Dermis microvascular lymphatic vessel endothelial cell (primary cell): ENCODE measurements around the gene PBX1. TPM values are rescaled to one million over a fixed set of nuclear protein-coding genes. Genes with fewer than 3 reads are reported as not detected.
"Not testable (repeated sequence)": the region's sequence is repeated elsewhere in the genome, so short reads cannot be mapped to it uniquely, and the experiment has no call there.

Source experiments
- DNase-seq, 2 donors: peaks; one replicate each; pipeline versions ENCODE4 v3.0.0 to v3.0.0-alpha.2; 2010; ENCODE audit warnings: low read depth in 2 of 2
- total RNA-seq: library from RNA; depleted of rRNA; stranded (reverse); fragments of >200 nt; gene quantifications from 2 replicates; pipeline ENCODE4 v1.2.1, GENCODE V29; 2014

PBX1 gene
- 0.39 and 1.0 TPM in 2 replicates for total RNA-seq

DNA sequence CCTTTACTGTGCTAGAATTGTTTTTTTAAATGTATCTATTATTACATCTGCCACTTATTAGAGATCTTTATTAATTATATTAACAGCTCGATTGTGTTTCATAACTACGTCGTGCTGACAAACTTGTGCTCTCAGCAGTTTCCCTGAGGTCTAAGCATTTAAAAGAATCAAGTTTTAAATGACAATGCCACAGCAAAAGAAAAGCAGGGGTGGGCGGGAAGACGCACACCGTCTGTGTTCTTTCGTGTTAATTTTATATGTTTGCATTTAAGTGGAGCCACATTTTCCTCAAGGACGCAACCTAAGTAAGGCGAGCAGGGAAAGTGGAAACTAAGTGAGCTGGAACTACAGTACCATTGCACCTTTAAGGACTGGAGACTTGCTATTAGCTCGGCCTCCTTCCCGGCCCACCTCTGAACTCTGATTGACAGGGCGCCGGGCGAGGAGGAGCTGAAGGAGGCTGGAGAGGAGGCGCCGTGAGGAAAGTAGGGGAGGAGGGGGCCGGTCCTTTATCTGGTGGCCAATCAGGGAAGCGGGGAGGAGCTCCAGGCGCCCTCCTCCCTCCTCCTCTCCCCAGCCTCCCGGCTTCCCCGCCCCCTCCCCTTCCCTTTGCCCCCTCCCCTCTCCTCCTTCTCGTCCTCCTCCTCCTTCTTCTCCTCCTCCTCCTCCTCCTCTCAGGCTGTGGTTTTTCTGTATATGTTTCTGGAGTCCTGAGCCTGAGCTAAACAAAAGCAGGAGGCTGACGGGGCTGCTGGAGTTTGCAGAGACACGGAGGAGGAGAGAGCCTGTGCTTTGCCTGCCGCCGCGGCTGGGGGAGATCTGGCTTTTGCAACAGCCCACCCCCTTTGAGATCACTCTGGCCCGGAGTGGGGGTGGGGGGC lies at the start of gene PBX1:
TSS of gene PBX1 (plus strand) at position 724 of the 881 bp plus-strand sequence.
- peak; percentile 2 to 92 for DNase-seq

DNA sequence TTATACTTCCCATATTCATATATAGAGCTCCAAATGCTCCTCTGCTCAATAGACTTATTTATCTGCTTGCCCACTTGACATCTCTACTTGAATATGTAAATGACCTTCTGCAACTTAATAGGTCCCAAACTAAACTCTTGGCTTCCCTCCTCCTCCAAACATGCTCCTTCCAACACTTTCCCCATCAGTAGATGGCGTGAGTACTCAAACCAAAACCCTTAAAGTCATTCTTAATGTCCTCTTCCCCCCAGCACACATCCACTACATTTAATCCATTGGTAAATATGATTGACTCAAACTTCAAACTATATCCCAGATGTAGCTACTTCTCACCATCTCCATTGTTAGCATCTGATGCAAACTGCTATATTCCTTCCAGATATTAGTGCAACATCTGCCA lies 48.5 kb upstream of the PBX1 start:
- no peak for DNase-seq

DNA sequence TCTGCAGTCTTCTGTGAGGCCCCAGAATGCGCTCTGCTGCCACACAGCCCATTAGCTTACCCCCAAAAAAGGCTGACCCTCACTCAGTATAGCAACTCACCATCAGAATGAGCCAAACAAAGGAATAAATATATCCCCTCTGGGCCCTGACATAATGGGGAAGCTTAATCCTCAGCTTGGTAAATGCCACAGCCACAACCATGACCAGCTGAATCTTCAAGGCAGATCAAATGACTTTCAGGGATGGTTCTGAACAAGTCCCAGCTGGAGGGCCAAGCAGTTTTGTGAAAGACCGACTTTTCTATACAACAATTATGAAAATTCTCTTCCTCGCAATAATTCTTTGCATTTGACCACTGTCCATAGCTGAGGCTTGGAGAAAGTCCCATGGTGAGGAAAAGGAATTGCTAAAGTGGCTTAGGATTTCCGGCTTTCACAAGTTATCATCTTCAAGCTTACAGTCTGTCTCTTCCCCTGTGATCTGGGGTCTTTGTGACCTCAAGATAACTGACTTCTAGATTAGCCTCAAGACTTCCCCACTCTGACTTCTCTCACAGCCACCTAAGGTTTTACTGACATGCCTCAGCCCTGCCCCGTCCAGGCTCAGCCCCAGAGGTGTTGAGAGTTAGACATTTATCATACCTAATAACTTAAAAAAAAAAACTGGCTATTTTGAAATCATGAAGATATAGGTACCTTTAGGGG lies 47.8 kb upstream of the PBX1 start:
- DNase-seq, result no peak

DNA sequence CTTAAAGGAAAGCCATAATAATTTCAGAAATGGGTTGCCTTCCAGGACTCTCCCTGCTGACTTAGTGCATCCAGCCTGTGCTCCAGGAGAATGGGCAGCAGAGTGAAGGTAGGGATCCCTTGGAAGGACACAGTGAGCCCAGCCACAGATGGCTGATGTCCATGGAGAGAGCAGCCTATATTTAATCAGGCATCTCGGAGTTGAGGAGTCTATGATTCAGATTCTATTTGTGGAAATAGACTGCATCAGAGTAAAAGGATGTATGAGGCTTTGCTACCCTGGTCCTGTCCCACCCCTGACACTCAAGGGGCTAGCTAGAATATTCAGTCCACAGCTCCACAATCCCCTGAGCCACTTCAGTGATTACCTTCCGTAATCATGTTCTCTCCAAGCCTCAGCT lies 43.8 kb upstream of the PBX1 start:
- DNase-seq, result no peak

DNA sequence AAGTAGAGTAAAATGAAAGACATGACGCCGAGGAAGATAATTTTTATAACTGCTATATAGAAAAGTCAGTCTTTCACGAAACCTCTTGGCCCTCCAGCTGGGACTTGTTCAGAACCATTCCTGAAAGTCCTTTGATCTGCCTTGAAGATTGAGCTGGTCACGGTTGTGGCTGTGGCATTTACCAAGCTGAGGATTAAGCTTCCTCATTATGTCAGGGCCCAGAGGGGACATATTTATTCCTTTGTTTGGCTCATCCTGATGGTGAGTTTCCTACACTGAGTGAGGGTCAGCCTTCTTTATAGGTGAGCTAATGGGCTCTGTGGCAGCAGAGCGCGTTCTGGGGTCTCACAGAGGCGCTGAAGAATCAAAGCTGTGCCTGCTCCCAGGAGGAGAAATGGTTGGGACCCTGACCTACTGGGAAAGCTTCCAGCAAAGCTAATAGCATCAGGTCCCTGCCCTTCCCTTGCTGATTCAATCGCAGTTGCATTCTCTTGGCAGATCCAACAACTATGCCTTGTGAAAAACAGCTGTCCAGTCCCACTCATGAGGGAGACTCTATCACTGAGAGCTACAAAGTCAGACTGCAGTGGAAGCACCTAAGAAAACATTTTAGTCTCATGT lies 43.2 kb upstream of the PBX1 start:
- no peak for DNase-seq

DNA sequence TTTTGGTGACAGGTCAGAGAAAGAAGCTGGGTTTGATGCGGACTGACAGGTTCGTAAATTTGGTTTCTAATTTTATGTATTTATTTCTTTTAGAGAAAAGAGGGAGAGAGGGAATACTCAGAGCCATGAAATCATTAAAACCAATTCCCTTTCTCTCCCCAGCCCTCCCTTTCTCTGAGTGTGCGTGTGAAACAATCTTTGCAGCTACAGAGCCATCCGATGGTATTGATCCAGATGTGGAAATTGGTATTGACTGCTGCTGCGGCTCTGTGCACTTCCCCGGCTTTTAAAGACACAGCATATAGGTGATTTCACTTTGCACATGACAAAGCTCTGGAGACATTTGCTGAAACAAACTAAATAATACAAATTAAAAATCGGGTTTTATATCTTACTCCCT lies 42.4 kb upstream of the PBX1 start:
- no peak for DNase-seq

DNA sequence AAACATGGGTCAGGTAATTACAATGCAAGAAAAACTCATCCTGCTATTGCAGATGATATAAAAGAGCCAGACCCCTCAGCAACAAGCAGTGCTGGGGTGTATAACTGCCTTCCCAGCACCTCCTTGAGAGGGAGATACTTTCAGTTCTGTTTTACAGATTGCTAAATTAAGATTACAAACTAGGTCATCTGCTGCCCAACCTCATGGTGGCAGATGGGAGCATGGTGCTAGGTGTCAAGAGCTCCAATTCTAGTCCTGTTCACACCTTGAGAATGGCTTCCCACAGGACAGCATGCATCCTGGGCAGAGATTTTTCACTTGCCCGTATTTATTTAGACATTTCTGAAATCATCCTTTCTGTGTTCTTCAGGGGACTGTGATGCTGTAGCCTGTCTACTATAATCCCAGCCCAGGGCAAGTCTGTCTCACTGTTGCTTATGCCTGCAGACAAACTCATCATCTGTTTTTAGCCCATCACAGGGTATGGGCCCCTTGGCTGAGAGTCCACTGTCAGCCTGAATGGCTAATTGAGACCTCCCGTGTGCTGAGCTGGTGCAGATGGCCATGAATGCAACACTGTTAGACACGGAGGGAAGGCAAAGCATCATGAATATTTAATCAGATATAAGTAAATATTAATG lies 40.2 kb upstream of the PBX1 start:
- no peak for DNase-seq

DNA sequence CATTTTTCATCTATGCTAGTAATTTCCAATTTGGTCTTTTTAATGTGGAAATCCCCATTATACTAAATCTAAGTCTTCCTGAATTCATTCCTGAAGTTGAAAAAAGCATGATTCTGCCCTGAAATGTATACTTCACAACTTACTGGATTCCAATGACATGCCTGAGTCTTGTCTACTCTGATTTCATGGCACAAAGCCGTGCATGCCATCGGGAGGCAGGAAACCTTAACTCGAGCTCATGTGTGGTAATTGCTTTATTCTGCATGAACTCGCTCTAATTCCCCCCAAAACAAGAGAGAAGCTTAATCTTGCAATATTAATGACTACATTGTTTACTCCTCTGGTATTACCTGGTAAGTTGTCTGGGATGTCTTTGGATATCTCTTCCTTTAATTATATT lies 39.6 kb upstream of the PBX1 start:
- no peak for DNase-seq

DNA sequence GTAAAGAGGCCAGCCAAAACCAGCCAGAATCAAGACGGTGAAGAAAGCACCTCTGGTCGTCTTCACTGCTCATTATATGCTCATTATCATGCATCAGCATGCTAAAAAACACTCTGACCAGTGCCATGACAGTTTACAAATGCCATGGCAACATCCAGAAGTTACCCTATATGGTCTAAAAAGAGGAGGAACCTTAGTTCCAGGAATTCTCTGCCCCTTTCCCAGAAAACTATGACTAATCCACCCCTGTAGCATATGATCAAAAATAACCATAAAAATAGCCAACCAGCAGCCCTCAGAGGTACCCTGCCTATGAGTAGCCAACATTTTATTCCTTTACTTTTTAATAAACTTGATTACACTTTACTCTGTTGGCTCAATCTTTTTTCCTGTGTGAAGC lies 34.2 kb upstream of the PBX1 start:
- no peak for DNase-seq

DNA sequence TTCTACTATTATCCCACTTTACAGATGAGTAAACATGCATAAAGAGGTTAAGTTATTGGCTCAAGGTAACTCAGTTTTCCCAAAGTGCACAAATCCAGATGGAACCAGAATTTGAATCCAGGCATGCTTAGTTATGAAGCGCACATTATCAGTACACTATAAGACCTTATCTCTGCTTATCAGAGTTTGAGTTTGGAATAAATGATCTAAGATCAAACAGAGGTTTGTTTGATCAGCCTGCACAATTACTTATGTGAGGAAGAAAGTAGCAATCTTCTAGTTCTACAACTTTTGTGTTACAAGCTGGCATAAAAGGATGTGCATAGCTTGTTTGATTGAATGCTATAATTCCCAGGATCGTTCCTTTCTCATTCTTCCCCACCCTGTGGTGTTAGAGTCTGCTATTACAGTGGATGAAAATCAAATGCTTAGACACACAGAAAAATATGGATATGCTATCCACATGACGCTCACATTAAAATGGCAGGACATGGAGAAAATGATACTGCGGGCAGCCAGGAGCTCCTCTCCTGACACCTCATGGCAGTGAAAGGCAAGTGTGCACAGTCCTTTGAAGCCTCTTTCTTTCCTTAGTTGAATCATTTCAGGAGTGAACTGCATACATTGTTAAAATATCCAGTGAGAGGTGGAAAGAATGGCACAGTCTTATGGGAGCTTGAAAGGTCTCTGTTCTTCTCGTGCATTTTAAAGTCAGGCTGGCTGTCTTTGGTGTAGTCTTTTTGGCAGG lies 23.9 kb upstream of the PBX1 start:
- no peak for DNase-seq

DNA sequence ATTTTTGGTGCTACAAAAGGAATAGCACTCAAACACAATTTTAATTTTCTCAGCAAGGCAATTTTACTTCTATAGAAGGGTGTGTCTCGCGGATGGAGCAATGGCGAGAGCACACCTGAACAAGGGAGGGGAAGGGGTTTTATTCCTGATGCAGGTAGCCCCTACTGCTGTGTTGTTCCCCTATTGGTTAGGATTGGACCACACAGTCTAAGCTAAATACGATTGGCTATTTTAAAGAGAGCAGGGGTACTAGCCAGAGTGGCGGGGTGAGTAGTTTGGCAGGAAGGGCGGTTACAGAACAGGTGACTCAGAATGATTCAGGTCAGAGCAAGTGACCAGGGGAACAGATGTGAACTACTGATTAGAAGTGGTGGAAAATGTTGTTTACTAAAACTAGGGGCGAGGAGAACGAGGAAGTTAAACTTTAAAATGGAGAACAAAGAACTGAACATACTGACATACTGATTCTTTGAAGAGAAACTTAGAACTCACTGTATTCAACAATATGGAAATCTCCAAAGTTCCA lies 6.5 kb upstream of the PBX1 start:
- not testable (repeated sequence) for DNase-seq

DNA sequence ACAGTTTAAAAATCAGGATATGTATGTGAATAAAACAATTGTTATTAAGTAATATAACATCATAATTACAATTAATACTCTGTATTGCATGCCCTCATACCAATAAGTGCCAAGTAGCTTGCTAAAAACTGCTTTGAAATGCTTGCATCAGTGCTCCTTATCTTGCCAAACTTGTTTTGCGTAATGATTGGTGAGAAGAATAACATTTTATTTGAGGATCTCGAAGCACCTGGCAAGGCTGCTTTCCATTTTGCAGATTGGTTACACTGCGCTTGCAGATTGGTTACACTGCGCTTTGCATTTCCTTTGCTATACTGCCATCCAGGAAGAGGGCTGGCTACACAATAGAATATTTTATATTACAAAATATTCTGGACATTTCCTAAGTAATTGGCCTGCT lies 1.7 kb upstream of the PBX1 start:
- no peak for DNase-seq

DNA sequence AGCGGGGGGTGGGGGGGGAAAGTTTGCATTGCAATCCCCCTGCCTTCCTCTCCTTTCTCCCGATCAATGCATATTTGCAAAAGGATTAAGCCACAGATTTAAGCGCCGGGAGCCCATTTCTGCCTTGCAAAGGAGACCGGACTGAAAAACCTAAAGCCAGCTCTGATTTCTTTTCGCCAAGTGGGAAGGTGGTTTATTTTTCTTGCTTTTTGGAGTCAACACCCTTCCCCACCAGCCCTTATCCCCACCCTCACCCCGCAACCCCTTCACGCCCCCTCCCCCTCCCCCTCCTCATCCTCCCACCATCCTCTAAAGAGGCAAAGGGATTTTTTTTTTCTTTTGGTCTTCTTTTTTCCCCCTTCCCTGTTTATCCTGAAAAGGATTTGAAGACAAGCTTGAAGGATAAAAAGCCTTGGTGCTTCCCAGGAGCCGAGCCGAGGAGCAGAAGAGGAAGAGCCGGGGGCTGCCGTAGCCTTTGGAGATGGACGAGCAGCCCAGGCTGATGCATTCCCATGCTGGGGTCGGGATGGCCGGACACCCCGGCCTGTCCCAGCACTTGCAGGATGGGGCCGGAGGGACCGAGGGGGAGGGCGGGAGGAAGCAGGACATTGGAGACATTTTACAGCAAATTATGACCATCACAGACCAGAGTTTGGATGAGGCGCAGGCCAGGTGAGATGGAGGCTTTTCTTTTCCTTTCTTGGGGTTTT lies 513 bp downstream of the PBX1 start:
- DNase-seq, result peak in 1 of 2 donors; percentile 18

DNA sequence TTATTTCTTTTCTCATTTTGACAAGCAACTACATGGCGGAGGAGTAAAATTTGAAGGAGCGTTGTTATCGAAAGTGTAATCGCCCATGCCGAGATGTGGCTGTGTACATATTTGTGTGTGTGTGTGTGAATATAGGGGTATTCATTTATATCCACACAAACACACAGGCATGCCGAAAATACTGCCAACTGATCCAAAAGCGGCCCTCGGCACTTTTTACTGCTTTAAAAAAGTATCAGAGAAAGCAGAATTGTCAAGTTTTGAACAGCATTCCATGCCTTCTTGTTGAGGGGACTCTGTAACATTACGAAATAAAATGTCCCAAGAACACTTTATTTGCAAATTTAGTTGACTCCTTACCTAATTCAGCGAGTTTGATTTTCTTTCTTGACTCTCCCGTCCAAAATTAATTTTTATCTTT lies 1.1 kb downstream of the PBX1 start:
- DNase-seq, result no peak

DNA sequence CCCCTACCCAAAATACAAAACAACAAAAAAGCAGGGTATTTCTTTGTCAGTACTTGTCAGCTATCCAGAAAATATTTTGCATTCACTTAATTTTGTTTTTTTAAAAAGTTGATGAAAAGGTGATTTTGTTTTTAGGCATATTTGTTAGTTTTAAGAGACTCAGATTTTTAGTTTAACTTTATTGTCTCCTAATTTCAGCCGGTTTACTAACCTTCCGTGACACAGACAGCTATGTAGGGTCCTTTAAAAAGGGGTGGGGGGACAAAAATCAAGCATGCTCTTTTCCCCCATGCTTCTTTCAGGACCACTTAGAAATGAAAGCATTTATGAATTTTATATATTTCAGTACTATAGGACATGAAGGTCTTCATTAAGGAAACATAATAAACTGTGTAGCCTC lies 1.6 kb downstream of the PBX1 start:
- no peak for DNase-seq

DNA sequence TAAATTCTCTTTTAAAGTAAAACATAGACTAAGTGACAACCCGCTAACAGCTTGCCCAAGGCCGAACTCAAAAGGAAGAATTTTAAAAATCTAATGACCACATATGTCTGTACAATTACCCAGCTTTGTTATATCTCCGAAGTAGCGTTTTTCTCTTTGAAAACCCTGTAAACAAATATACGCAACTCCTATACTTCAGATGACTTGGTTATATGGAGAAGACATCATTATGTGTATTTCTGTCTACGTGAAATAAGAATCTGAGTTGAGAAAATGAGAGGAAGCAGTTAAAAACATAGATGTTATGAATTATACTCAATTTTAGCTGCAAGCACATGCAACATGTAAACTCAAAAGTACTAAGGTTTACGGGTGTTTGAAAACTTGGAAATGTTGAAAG lies 2.0 kb downstream of the PBX1 start:
- no peak for DNase-seq

DNA sequence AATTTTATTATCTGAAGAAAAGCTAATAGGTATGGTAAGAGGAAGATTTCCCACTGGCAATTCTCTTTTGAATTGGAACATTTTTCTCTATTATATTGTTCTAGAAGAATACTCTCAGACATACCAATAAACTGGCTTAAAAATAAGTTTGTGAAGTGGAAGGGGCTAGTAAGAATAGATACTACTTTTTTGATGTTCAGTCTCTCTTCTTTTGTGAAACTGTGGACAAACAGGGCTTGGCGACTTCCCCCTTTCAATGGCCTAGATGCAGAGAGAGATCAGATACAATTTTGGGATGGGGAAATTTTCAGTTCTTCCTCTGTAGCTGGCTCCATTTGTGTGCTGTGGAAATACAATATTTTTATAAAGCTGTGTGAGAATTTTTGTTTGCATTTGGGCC lies 2.5 kb downstream of the PBX1 start:
- no peak for DNase-seq

DNA sequence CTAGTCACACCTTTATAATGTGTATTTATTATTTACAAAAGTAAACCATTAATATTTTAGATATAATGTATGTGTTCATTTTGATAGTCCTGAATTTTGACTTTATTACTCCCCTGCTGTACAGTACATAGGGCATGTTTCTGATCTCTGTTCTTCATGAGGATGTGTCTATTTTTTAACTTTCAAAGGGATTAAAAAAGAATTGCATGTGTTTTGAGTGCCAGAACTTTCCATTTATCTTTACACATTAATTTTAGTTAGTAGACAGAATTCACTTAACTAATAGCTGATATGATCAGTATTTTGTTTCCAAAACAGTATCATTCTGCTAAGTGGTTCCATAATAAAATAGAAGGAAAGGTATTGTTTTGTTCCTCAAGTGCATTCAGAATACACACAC lies 3.1 kb downstream of the PBX1 start:
- no peak for DNase-seq

DNA sequence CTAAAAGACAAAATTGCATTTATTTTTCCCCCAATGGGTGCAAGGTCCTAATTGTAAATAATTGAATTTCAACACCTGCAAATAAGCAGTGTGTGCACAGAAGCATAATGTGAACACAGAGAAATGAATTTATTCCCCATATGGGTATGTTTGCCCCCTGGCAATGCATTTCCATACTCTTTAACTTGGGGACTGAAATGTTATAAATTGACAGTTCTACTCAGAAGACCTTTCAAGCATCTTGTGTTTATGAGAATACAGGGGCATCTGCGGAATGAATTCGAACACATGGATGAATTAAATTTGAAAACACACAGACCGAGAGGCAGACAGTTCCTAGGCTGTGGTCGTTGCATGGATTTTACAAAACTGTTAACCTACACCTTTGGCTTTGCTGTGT lies 3.5 kb downstream of the PBX1 start:
- no peak for DNase-seq

DNA sequence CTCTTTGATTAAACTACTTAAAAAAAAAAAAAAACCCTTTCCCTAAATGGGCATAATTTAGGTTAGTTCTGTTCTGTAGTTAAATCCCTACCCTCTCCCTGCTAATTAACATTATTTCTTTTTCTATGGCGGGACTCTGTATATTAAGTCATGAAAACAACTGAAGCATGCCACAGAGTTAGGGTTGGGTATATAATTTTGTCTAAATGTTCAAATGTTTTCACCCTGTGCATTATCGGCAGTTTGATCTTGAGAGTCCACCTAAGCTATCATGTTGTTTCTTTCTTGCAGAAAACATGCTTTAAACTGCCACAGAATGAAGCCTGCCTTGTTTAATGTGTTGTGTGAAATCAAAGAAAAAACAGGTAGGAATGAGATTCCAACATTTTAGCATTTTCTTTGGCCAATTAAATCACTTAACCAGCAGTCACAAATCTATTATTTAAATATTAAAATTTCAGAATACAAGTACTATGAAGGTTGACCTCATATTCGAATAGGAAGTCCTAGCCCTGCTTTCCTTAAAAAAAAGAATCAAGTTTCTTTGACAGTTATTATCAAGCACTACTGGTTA lies 4.0 kb downstream of the PBX1 start:
- DNase-seq, result no peak
